T-helper 9 cell (primary cell): Measurements from ENCODE around the gene NIM1K.
"Not testable (repeated sequence)": the region's sequence is repeated elsewhere in the genome, so short reads cannot be mapped to it uniquely, and the experiment has no call there.

Experiments
- DNase-seq: peaks from one replicate; pipeline ENCODE4 v3.0.0-alpha.2; 2020
- total RNA-seq, 2 donors: gene quantifications; one replicate each; lab custom pipeline; 2026; lab: John Stamatoyannopoulos, UW

Gene NIM1K
- total RNA-seq: 0 to 0.84 reads per million in 2 donors

GRCh38 chr5:43191740-43192557 is at the start of gene NIM1K:
Gene NIM1K (plus strand): TSS chr5:43192225. CDS start chr5:43245776, 53,551 bp downstream.
- DNase-seq: peak; percentile 15

- DNase-seq: no peak
Observed at GRCh38 chr5:43145071-43145470, 47.0 kb upstream of the NIM1K start.

GRCh38 chr5:43146958-43147357 is 45.1 kb upstream of the NIM1K start:
- DNase-seq: no peak

- DNase-seq: no peak
Observed at GRCh38 chr5:43148417-43148816, 43.6 kb upstream of the NIM1K start.

GRCh38 chr5:43149231-43149630 is 42.8 kb upstream of the NIM1K start:
- DNase-seq: no peak

GRCh38 chr5:43150075-43150474 is 42.0 kb upstream of the NIM1K start:
- no peak for DNase-seq

- no peak for DNase-seq
Observed at GRCh38 chr5:43150748-43151147, 41.3 kb upstream of the NIM1K start.

- DNase-seq: no peak
Observed at GRCh38 chr5:43152946-43153345, 39.1 kb upstream of the NIM1K start.

- no peak for DNase-seq
Observed at GRCh38 chr5:43154469-43154868, 37.6 kb upstream of the NIM1K start.

GRCh38 chr5:43155394-43156096 is 36.5 kb upstream of the NIM1K start:
- no peak for DNase-seq

GRCh38 chr5:43156388-43156787 is 35.6 kb upstream of the NIM1K start:
- no peak for DNase-seq

GRCh38 chr5:43157068-43157467 is 35.0 kb upstream of the NIM1K start:
- DNase-seq: no peak

- DNase-seq: no peak
Observed at GRCh38 chr5:43161244-43161643, 30.8 kb upstream of the NIM1K start.

- DNase-seq: not testable (repeated sequence)
Observed at GRCh38 chr5:43164801-43165200, 27.2 kb upstream of the NIM1K start.

- DNase-seq: no peak
Observed at GRCh38 chr5:43165323-43165722, 26.7 kb upstream of the NIM1K start.

- no peak for DNase-seq
Observed at GRCh38 chr5:43168175-43168574, 23.9 kb upstream of the NIM1K start.

GRCh38 chr5:43171451-43171850 is 20.6 kb upstream of the NIM1K start:
- no peak for DNase-seq

GRCh38 chr5:43171926-43172325 is 20.1 kb upstream of the NIM1K start:
- no peak for DNase-seq

- no peak for DNase-seq
Observed at GRCh38 chr5:43172779-43173178, 19.2 kb upstream of the NIM1K start.

GRCh38 chr5:43174586-43174985 is 17.4 kb upstream of the NIM1K start:
- DNase-seq: no peak

- DNase-seq: no peak
Observed at GRCh38 chr5:43179836-43180235, 12.2 kb upstream of the NIM1K start.

- no peak for DNase-seq
Observed at GRCh38 chr5:43182421-43182820, 9.6 kb upstream of the NIM1K start.

- not testable (repeated sequence) for DNase-seq
Observed at GRCh38 chr5:43183101-43183500, 8.9 kb upstream of the NIM1K start.
